GM15510 (cell line): Measurements from ENCODE around the gene SUCLG1.

ENCODE experiments used
- POLR2A ChIP-seq: IDR thresholded peaks from 3 replicates; pipeline ENCODE4 v1.6.1; 2011; ENCODE audit warnings: borderline replicate concordance; ENCODE audit not compliant: insufficient read length; ENCODE audit errors: extremely low read depth

SUCLG1 gene

GRCh38 chr2:84459018-84459943, at the start of gene SUCLG1:
SUCLG1 (minus strand) TSS chr2:84459280; CDS start chr2:84459269, 11 bp downstream.
- TF ChIP-seq POLR2A = peak; percentile 73

- no peak for TF ChIP-seq POLR2A
Observed at GRCh38 chr2:84498150-84498799, 39.2 kb upstream of the SUCLG1 start.

- TF ChIP-seq POLR2A = no peak
Observed at GRCh38 chr2:84497285-84497684, 38.2 kb upstream of the SUCLG1 start.

DNA sequence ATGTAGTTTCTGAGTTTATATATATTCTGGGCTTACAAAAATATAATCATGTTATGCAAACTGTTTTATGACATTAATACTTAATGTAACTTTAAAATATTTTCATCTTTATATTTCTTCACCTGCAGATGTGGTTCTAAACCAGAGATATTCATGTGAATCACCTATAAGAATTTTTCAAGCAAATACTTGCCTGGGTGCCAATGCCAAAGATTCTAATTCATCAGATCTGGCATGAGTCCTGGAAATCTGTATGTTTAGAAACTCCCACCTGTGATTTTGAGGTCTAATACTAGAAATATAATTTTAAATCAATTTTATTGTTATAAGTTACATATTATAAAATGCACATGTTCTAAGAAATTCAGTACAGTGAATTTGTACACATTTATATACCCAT, 37.3 kb upstream of the SUCLG1 start:
- no peak for TF ChIP-seq POLR2A

DNA sequence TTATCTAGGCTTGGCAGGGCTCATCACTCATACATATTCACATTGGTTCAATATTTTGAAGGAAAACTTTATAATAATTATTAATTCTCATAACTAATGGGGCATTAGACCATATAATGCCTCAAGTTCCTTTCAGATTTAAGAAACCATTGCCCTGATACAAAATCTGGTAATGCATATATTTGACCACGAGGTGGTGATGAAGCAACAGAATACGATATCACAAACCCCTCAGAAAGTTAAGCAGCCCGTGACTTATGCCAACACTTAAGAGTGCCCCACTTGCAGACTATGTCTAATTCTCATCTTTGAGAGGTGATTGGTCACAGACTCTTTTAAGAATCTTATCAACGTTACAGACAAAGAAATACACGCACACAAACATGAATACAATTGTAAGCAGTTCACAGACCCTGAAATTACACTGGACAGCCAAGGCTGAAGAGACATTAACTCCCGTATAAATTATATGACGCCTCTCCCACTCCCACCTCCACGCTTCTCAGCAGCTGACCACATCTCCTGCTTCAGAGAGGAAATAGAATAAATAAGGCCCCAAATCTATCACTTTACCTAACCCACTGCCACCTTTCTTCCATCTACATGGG, 36.6 kb upstream of the SUCLG1 start:
- no peak for TF ChIP-seq POLR2A

GRCh38 chr2:84494070-84494469, 35.0 kb upstream of the SUCLG1 start:
- TF ChIP-seq POLR2A = no peak

DNA sequence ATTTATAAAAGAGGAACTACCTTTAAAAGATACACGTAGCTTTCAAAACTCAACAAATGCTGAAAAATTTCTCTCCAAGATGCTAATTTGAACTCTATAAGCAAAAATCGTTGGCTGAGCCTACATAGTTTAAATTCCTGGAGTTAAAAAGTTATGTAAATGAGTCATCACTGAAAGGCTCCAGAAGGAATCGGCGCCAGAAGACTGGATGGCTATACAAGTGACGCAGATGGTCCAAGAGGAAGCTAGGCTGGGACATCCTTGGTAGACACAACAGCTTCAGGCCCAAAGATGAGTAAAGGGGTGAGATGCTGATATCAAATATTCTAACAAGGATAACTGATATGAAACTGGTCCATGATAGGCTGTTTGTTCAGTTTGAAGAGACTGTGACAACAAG, 34.4 kb upstream of the SUCLG1 start:
- TF ChIP-seq POLR2A = no peak

- no peak for TF ChIP-seq POLR2A
Observed at GRCh38 chr2:84492571-84492970, 33.5 kb upstream of the SUCLG1 start.

DNA sequence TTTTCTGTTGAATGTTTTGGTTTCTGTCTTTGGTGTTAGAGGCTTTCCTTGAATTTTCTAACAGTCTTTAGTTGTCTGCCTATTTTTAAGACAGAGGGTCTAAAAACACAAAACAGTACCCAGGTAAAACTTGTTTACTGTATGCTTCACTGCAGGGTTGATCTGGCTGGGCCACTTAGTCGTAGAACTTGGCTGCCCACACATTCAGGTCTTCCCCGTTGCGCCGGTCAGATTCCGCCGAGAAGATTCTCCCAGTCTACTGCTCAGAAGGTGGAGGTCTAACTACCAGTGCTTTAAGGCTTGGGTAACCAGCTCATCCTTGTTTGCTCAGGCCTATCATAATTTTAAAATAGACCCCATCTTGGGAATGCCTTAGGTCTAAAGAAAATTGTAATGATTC, 32.7 kb upstream of the SUCLG1 start:
- no peak for TF ChIP-seq POLR2A

- no peak for TF ChIP-seq POLR2A
Observed at GRCh38 chr2:84491256-84491655, 32.2 kb upstream of the SUCLG1 start.

DNA sequence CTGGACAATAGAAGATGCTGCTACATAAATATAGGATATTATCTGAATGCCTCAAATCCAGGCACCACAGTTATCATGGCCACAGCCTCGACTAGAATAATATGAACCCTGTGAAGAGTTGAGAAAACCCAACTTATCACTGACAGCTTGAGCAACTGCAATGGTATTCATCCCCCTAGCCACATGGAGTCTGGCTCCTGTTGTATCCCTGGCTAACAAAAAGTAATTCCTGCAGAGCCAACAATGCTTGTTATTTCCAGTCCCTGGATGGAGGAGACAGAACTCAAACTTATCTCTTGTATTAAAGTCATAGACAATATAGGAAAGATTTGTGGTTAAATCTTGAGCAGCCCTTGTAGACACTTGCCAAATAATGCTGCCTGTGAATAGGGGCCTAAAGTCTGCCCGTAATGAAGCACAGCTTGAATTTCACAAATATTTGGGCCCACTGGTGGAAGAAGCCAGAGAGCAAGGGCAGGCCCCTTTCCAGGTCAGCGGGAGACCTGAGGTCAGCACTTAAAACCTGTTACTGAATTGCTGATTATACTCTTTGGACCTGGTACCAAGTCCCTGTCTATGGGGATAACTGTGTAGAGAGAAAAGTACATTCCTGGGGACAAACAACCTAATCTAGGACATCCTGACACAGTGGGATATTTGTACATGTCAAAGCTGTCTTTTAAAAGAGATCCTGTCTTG, 28.4 kb upstream of the SUCLG1 start:
- TF ChIP-seq POLR2A = no peak

GRCh38 chr2:84486441-84487115, 27.5 kb upstream of the SUCLG1 start:
- TF ChIP-seq POLR2A = no peak

GRCh38 chr2:84483320-84483719, 24.2 kb upstream of the SUCLG1 start:
- no peak for TF ChIP-seq POLR2A

DNA sequence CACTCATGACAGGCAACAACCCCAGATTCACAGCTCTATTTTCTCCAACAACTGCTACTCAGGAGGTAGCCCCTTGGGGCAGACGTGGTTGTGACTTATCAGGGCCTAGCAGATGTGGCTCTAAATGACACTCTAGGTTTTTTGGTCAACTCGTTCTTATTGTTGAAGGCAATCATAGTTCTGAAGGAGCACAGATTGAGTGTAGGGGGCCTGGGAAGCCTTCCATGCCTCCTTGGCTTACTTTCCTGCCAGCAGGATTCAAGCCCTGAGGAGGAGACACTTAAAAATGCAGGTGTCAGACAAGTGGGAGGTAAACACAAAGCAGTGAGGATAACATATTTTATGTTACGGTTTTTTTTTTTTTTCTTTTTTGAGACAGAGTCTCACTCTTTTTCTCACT, 23.5 kb upstream of the SUCLG1 start:
- TF ChIP-seq POLR2A = no peak
